Neutrophil (primary cell): ENCODE data around the gene CNTN4.

Source experiments
- H3K27ac ChIP-seq: fragments of 200-600 bp; sonication (generic); 2 replicates; pipeline ENCODE4 v1.5.1; 2016; ENCODE audit warnings: mild to moderate bottlenecking, moderate library complexity
- H3K27me3 ChIP-seq: fragments of 200-600 bp; sonication (generic); 2 replicates; pipeline ENCODE4 v1.6.0; 2016; ENCODE audit warnings: mild to moderate bottlenecking
- H3K36me3 ChIP-seq: fragments of 200-600 bp; sonication (generic); 2 replicates; pipeline ENCODE4 v1.5.1; 2017
- H3K4me1 ChIP-seq, 2 experiments: fragments of 200-600 bp in 1 of 2; sonication (generic) in 1 of 2; 1 replicate in 1 of 2; 2 replicates in 1 of 2; pipeline versions ENCODE4 v1.5.1 to v1.6.1; 2013 to 2016; ENCODE audit warnings: low read depth in 1 of 2, low read length in 1 of 2, mild to moderate bottlenecking in 1 of 2, moderate library complexity in 1 of 2; ENCODE audit not compliant: control insufficient read depth in 1 of 2, insufficient read depth in 1 of 2
- H3K4me3 ChIP-seq, 2 experiments: fragments of 200-600 bp in 1 of 2; sonication (generic) in 1 of 2; 1 replicate in 1 of 2; 2 replicates in 1 of 2; pipeline ENCODE4 v1.5.1; 2013 to 2016; ENCODE audit warnings: low read depth in 1 of 2, low read length in 1 of 2, mild to moderate bottlenecking in 1 of 2, moderate library complexity in 1 of 2
- H3K9me3 ChIP-seq: fragments of 200-600 bp; sonication (generic); 2 replicates; pipeline ENCODE4 v1.5.1; 2016
- CTCF ChIP-seq: fragments of 200-600 bp; sonication (generic); IDR thresholded peaks from 2 replicates; pipeline ENCODE4 v1.5.1; 2016; ENCODE audit warnings: antibody characterized with exemption

The CNTN4 gene

GRCh38 chr3:2837239-2837638 lies 738.6 kb downstream of the CNTN4 start:
- no peaks in the 10 kb centered on the region for H3K27me3 ChIP-seq
- no peak overlapping the region for H3K27ac ChIP-seq
- no peak overlapping the region for H3K4me3 ChIP-seq
- H3K4me1 ChIP-seq, result no peaks in the 10 kb centered on the region
- H3K9me3 ChIP-seq, result no peaks in the 10 kb centered on the region
- no peaks in the 10 kb centered on the region for H3K36me3 ChIP-seq
- no peak for TF ChIP-seq CTCF

- no peaks in the 10 kb centered on the region for H3K27me3 ChIP-seq
- no peaks in the 10 kb centered on the region for H3K36me3 ChIP-seq
- no peaks in the 10 kb centered on the region for H3K9me3 ChIP-seq
- no peak for TF ChIP-seq CTCF
- no peak overlapping the region for H3K27ac ChIP-seq
- no peak overlapping the region for H3K4me3 ChIP-seq
- H3K4me1 ChIP-seq, result no peaks in the 10 kb centered on the region
Measured at GRCh38 chr3:2837910-2838309, 739.2 kb downstream of the CNTN4 start.

- no peak for TF ChIP-seq CTCF
- Histone ChIP-seq H3K4me1 (no peaks in the 10 kb centered on the region), H3K4me3 (no peak overlapping the region), H3K36me3 (no peaks in the 10 kb centered on the region), H3K9me3 (no peaks in the 10 kb centered on the region), H3K27me3 (no peaks in the 10 kb centered on the region), H3K27ac (no peak overlapping the region)
Measured at GRCh38 chr3:2838546-2839157, 740.0 kb downstream of the CNTN4 start.

GRCh38 chr3:2839876-2840275 lies 741.2 kb downstream of the CNTN4 start:
- TF ChIP-seq CTCF, result no peak
- no peak overlapping the region for H3K4me3 ChIP-seq

GRCh38 chr3:2847062-2847841 lies 748.6 kb downstream of the CNTN4 start:
- no peaks in the 10 kb centered on the region for H3K4me1 ChIP-seq
- H3K36me3 ChIP-seq, result no peaks in the 10 kb centered on the region
- no peaks in the 10 kb centered on the region for H3K27me3 ChIP-seq
- H3K27ac ChIP-seq, result no peak overlapping the region
- TF ChIP-seq CTCF, result no peak
- H3K9me3 ChIP-seq, result no peaks in the 10 kb centered on the region
- H3K4me3 ChIP-seq, result no peak overlapping the region

More at GRCh38 chr3:2839876-2840275, 741.2 kb downstream of the CNTN4 start:
- Histone ChIP-seq H3K27ac (no peak overlapping the region), H3K4me1 (no peaks in the 10 kb centered on the region), H3K27me3 (no peaks in the 10 kb centered on the region), H3K9me3 (no peaks in the 10 kb centered on the region), H3K36me3 (no peaks in the 10 kb centered on the region)
